ENCODE data around the gene PLEKHN1.

PLEKHN1 gene

GRCh38 chr1:965526-966134, 652 bp upstream of the PLEKHN1 start:
- no peaks in the 10 kb centered on the region for H3K9me3 ChIP-seq (ENCODE audit: low read depth, low read length)
- no peak overlapping the region for H3K9ac ChIP-seq (ENCODE audit: insufficient read length)
- TF ChIP-seq FOXP2 (optimal IDR thresholded peaks at IDR 0.05; ENCODE audit: control extremely low read depth, extremely low read length, insufficient read depth): no peak
- TF ChIP-seq EZH2 (IDR thresholded peaks at IDR 0.05): no peak
- TF ChIP-seq POLR2AphosphoS5 (IDR thresholded peaks at IDR 0.05; ENCODE audit: borderline replicate concordance, low read depth, low read length): no peak
- DNase-seq (ENCODE audit: low read depth, low spot score): no peak
- no peak overlapping the region for H3K4me3 ChIP-seq
- peaks cover 12% of the 10 kb centered on the region; the same call in 1 of the 2 replicates for H3K36me3 ChIP-seq (ENCODE audit: insufficient read depth, low read length)
- H3K27ac ChIP-seq: no peak overlapping the region

- Histone ChIP-seq H3K9ac (ENCODE audit: insufficient read length) (peak overlapping the region; percentile 45), H3K36me3 (ENCODE audit: insufficient read depth, low read length) (peaks cover 12% of the 10 kb centered on the region; the same call in 1 of the 2 replicates), H3K9me3 (ENCODE audit: low read depth, low read length) (no peaks in the 10 kb centered on the region), H3K4me3 (peak overlapping the region; percentile 78), H3K27ac (no peak overlapping the region)
- DNase-seq (ENCODE audit: low read depth, low spot score): no peak
- no peak for TF ChIP-seq EZH2 (IDR thresholded peaks at IDR 0.05)
- TF ChIP-seq FOXP2 (optimal IDR thresholded peaks at IDR 0.05; ENCODE audit: control extremely low read depth, extremely low read length, insufficient read depth): no peak
- no peak; the same call in 1 of the 2 replicates for TF ChIP-seq POLR2AphosphoS5 (IDR thresholded peaks at IDR 0.05; ENCODE audit: borderline replicate concordance, low read depth, low read length)
Observed at GRCh38 chr1:966704-967300, 520 bp downstream of the PLEKHN1 start.

- Histone ChIP-seq H3K36me3 (ENCODE audit: insufficient read depth, low read length) (peaks cover 6% of the 10 kb centered on the region; the same call in 1 of the 2 replicates), H3K9me3 (ENCODE audit: low read depth, low read length) (no peaks in the 10 kb centered on the region), H3K9ac (ENCODE audit: insufficient read length) (no peak overlapping the region), H3K4me3 (no peak overlapping the region), H3K27ac (no peak overlapping the region)
- DNase-seq (ENCODE audit: low read depth, low spot score): no peak
- TF ChIP-seq EZH2 (IDR thresholded peaks at IDR 0.05) (no peak), POLR2AphosphoS5 (IDR thresholded peaks at IDR 0.05; ENCODE audit: borderline replicate concordance, low read depth, low read length) (no peak), FOXP2 (optimal IDR thresholded peaks at IDR 0.05; ENCODE audit: control extremely low read depth, extremely low read length, insufficient read depth) (no peak)
Observed at GRCh38 chr1:967466-968343, 1.4 kb downstream of the PLEKHN1 start.

GRCh38 chr1:969260-969855, 3.1 kb downstream of the PLEKHN1 start:
- Histone ChIP-seq H3K9me3 (ENCODE audit: low read depth, low read length) (no peaks in the 10 kb centered on the region), H3K36me3 (ENCODE audit: insufficient read depth, low read length) (no peaks in the 10 kb centered on the region), H3K4me3 (no peak overlapping the region), H3K27ac (no peak overlapping the region), H3K9ac (ENCODE audit: insufficient read length) (no peak overlapping the region)
- DNase-seq (ENCODE audit: low read depth, low spot score): no peak
- TF ChIP-seq POLR2AphosphoS5 (IDR thresholded peaks at IDR 0.05; ENCODE audit: borderline replicate concordance, low read depth, low read length) (no peak), EZH2 (IDR thresholded peaks at IDR 0.05) (no peak), FOXP2 (optimal IDR thresholded peaks at IDR 0.05; ENCODE audit: control extremely low read depth, extremely low read length, insufficient read depth) (no peak)

GRCh38 chr1:970242-970972, 4.1 kb downstream of the PLEKHN1 start:
- no peak for DNase-seq (ENCODE audit: low read depth, low spot score)
- no peak overlapping the region for H3K4me3 ChIP-seq

GRCh38 chr1:970973-971730, 4.9 kb downstream of the PLEKHN1 start:
- no peak for DNase-seq (ENCODE audit: low read depth, low spot score)
- Histone ChIP-seq H3K4me3 (no peak overlapping the region), H3K27ac (no peak overlapping the region)

More at GRCh38 chr1:970242-970972, 4.1 kb downstream of the PLEKHN1 start:
- TF ChIP-seq FOXP2 (optimal IDR thresholded peaks at IDR 0.05; ENCODE audit: control extremely low read depth, extremely low read length, insufficient read depth): no peak
- TF ChIP-seq EZH2 (IDR thresholded peaks at IDR 0.05): no peak
- no peak for TF ChIP-seq POLR2AphosphoS5 (IDR thresholded peaks at IDR 0.05; ENCODE audit: borderline replicate concordance, low read depth, low read length)
- H3K9me3 ChIP-seq (ENCODE audit: low read depth, low read length): no peaks in the 10 kb centered on the region
- no peak overlapping the region for H3K9ac ChIP-seq (ENCODE audit: insufficient read length)
- H3K36me3 ChIP-seq (ENCODE audit: insufficient read depth, low read length): no peaks in the 10 kb centered on the region
- no peak overlapping the region for H3K27ac ChIP-seq

More at GRCh38 chr1:970973-971730, 4.9 kb downstream of the PLEKHN1 start:
- H3K36me3 ChIP-seq (ENCODE audit: insufficient read depth, low read length): no peaks in the 10 kb centered on the region
- H3K9ac ChIP-seq (ENCODE audit: insufficient read length): no peak overlapping the region
- H3K9me3 ChIP-seq (ENCODE audit: low read depth, low read length): no peaks in the 10 kb centered on the region
- TF ChIP-seq FOXP2 (optimal IDR thresholded peaks at IDR 0.05; ENCODE audit: control extremely low read depth, extremely low read length, insufficient read depth): no peak
- TF ChIP-seq POLR2AphosphoS5 (IDR thresholded peaks at IDR 0.05; ENCODE audit: borderline replicate concordance, low read depth, low read length): no peak
- no peak for TF ChIP-seq EZH2 (IDR thresholded peaks at IDR 0.05)

Data from SK-N-MC (cell line).